A172 (cell line): ENCODE results near the gene RNF215. TPM values are rescaled to one million over a fixed set of nuclear protein-coding genes. Genes with fewer than 3 reads are reported as not detected.
"Not testable (repeated sequence)": the region's sequence is repeated elsewhere in the genome, so short reads cannot be mapped to it uniquely, and the experiment has no call there.

Experiments used
- DNase-seq: peaks from one replicate; pipeline ENCODE4 v3.0.0-alpha.2; 2015; ENCODE audit warnings: low spot score
- total RNA-seq: library from RNA; depleted of rRNA; stranded (reverse); fragments of >200 nt; shearing (Covaris generic); gene quantifications from 2 replicates; pipeline ENCODE4 v1.2.3, GENCODE V29; 2014

RNF215 gene
- total RNA-seq, 1 experiment from 2014 or later = 9.9 TPM

- DNase-seq = no peak
These were observed 25.1 kb downstream of the RNF215 start for GRCh38 chr22:30361916-30362650.

- DNase-seq = no peak
These were observed 28.7 kb downstream of the RNF215 start for GRCh38 chr22:30358541-30358940.

GRCh38 chr22:30357650-30358215 lies 29.5 kb downstream of the RNF215 start:
- no peak for DNase-seq

- DNase-seq = peak; percentile 4
These were observed 30.0 kb downstream of the RNF215 start for GRCh38 chr22:30357236-30357570.

GRCh38 chr22:30356449-30357235 lies 30.6 kb downstream of the RNF215 start, which contains the start of the genes CCDC157 and SF3A1:
TSS of gene CCDC157 (plus strand) at chr22:30357007. CDS start at chr22:30366001, 8,994 bp downstream.
TSS of gene SF3A1 (minus strand) at chr22:30356894. CDS start at chr22:30356792, 102 bp downstream.
- peak; percentile 72 for DNase-seq

GRCh38 chr22:30354644-30355043 lies 32.6 kb downstream of the RNF215 start:
- DNase-seq = no peak

- DNase-seq = no peak
These were observed 36.0 kb downstream of the RNF215 start for GRCh38 chr22:30351226-30351625.

GRCh38 chr22:30348809-30349208 lies 38.4 kb downstream of the RNF215 start:
- no peak for DNase-seq

- DNase-seq = no peak
These were observed 38.8 kb downstream of the RNF215 start for GRCh38 chr22:30348404-30348803.

- no peak for DNase-seq
These were observed 39.8 kb downstream of the RNF215 start for GRCh38 chr22:30347255-30347892.

GRCh38 chr22:30344447-30345200 lies 42.6 kb downstream of the RNF215 start:
- DNase-seq = no peak

- DNase-seq = no peak
These were observed 46.1 kb downstream of the RNF215 start for GRCh38 chr22:30340911-30341685.

GRCh38 chr22:30338802-30339201 lies 48.4 kb downstream of the RNF215 start:
- DNase-seq = no peak

GRCh38 chr22:30338341-30338740 lies 48.9 kb downstream of the RNF215 start:
- DNase-seq = not testable (repeated sequence)

GRCh38 chr22:30337461-30337778 lies 49.8 kb downstream of the RNF215 start:
- DNase-seq = no peak

- DNase-seq = no peak
These were observed 50.3 kb downstream of the RNF215 start for GRCh38 chr22:30336752-30337460.

- no peak for DNase-seq
These were observed 52.0 kb downstream of the RNF215 start for GRCh38 chr22:30335236-30335635.

GRCh38 chr22:30334646-30335045 lies 52.6 kb downstream of the RNF215 start:
- DNase-seq = no peak

GRCh38 chr22:30333707-30334087 lies 53.5 kb downstream of the RNF215 start:
- DNase-seq = no peak
